ENCODE data around the gene GRIA1. TPM values are rescaled to one million over a fixed set of nuclear protein-coding genes. Genes with fewer than 3 reads are reported as not detected.
"Not testable (repeated sequence)": the region's sequence is repeated elsewhere in the genome, so short reads cannot be mapped to it uniquely, and the experiment has no call there.

GRIA1 gene
- polyA plus RNA-seq, 6 donors from 2014 or later, result not detected

- Mint-ChIP-seq H3K27ac (no peak overlapping the region), H3K4me1 (no peaks in the 10 kb centered on the region), H3K9me3 (peaks cover 1 to 7% (median 3%) of the 10 kb centered on the region in 7 donors), H3K36me3 (no peaks in the 10 kb centered on the region), H3K27me3 (no peaks in the 10 kb centered on the region), H3K4me3 (no peak overlapping the region)
- DNase-seq (no peak), ATAC-seq (ENCODE audit: low read depth in 2 of 2) (no peak)
Observed at GRCh38 chr5:153813901-153814300, 323.4 kb downstream of the GRIA1 start.

GRCh38 chr5:153816870-153817269 lies 326.4 kb downstream of the GRIA1 start:
- H3K9me3 Mint-ChIP-seq, result peaks cover 0 to 4% (median 3%) of the 10 kb centered on the region in 7 donors
- H3K27ac Mint-ChIP-seq, result no peak overlapping the region
- ATAC-seq (ENCODE audit: low read depth in 2 of 2), result no peak
- H3K4me3 Mint-ChIP-seq, result no peak overlapping the region
- H3K36me3 Mint-ChIP-seq, result no peaks in the 10 kb centered on the region
- H3K27me3 Mint-ChIP-seq, result no peaks in the 10 kb centered on the region
- H3K4me1 Mint-ChIP-seq, result no peaks in the 10 kb centered on the region
- no peak for DNase-seq

- H3K4me3 Mint-ChIP-seq, result no peak overlapping the region
- ATAC-seq (ENCODE audit: low read depth in 2 of 2) (no peak), DNase-seq (no peak)
- no peaks in the 10 kb centered on the region for H3K27me3 Mint-ChIP-seq
- H3K36me3 Mint-ChIP-seq, result no peaks in the 10 kb centered on the region
- H3K4me1 Mint-ChIP-seq, result no peaks in the 10 kb centered on the region
- H3K27ac Mint-ChIP-seq, result no peak overlapping the region
- peaks cover 0 to 4% (median 2%) of the 10 kb centered on the region in 7 donors for H3K9me3 Mint-ChIP-seq
Observed at GRCh38 chr5:153818626-153819025, 328.2 kb downstream of the GRIA1 start.

- DNase-seq (no peak), ATAC-seq (ENCODE audit: low read depth in 2 of 2) (no peak)
- H3K9me3 Mint-ChIP-seq, result peaks cover 0 to 7% (median 3%) of the 10 kb centered on the region in 7 donors
- H3K27me3 Mint-ChIP-seq, result no peaks in the 10 kb centered on the region
- H3K27ac Mint-ChIP-seq, result no peak overlapping the region
- H3K36me3 Mint-ChIP-seq, result no peaks in the 10 kb centered on the region
- H3K4me1 Mint-ChIP-seq, result no peaks in the 10 kb centered on the region
- H3K4me3 Mint-ChIP-seq, result no peak overlapping the region
Observed at GRCh38 chr5:153823036-153823435, 332.6 kb downstream of the GRIA1 start.

- peaks cover 0 to 13% (median 3%) of the 10 kb centered on the region in 7 donors for H3K9me3 Mint-ChIP-seq
- H3K4me1 Mint-ChIP-seq, result no peaks in the 10 kb centered on the region
- H3K27ac Mint-ChIP-seq, result no peak overlapping the region
- ATAC-seq (ENCODE audit: low read depth in 2 of 2) (no peak), DNase-seq (no peak)
- no peaks in the 10 kb centered on the region for H3K36me3 Mint-ChIP-seq
- no peak overlapping the region for H3K4me3 Mint-ChIP-seq
- no peaks in the 10 kb centered on the region for H3K27me3 Mint-ChIP-seq
Observed at GRCh38 chr5:153824909-153825308, 334.4 kb downstream of the GRIA1 start.

- ATAC-seq (ENCODE audit: low read depth in 2 of 2), result no peak
- Mint-ChIP-seq H3K4me1 (no peaks in the 10 kb centered on the region), H3K27me3 (no peaks in the 10 kb centered on the region), H3K36me3 (no peaks in the 10 kb centered on the region), H3K4me3 (no peak overlapping the region), H3K27ac (no peak overlapping the region), H3K9me3 (peaks cover 0 to 13% (median 6%) of the 10 kb centered on the region in 7 donors)
- DNase-seq, result no peak
Observed at GRCh38 chr5:153827397-153827796, 336.9 kb downstream of the GRIA1 start.

GRCh38 chr5:153829510-153830065 lies 339.1 kb downstream of the GRIA1 start:
- Mint-ChIP-seq H3K4me3 (no peak overlapping the region), H3K27me3 (no peaks in the 10 kb centered on the region), H3K36me3 (no peaks in the 10 kb centered on the region), H3K9me3 (peaks cover 0 to 17% (median 8%) of the 10 kb centered on the region in 7 donors), H3K4me1 (no peaks in the 10 kb centered on the region), H3K27ac (no peak overlapping the region)
- DNase-seq, result no peak
- no peak for ATAC-seq (ENCODE audit: low read depth in 2 of 2)

- Mint-ChIP-seq H3K4me3 (no peak overlapping the region), H3K4me1 (no peaks in the 10 kb centered on the region), H3K27ac (no peak overlapping the region), H3K36me3 (no peaks in the 10 kb centered on the region), H3K9me3 (peaks cover 0 to 12% (median 6%) of the 10 kb centered on the region in 7 donors), H3K27me3 (no peaks in the 10 kb centered on the region)
- DNase-seq (no peak), ATAC-seq (ENCODE audit: low read depth in 2 of 2) (no peak)
Observed at GRCh38 chr5:153831973-153832372, 341.5 kb downstream of the GRIA1 start.

- H3K27ac Mint-ChIP-seq, result no peak overlapping the region
- ATAC-seq (ENCODE audit: low read depth in 2 of 2), result no peak
- H3K4me3 Mint-ChIP-seq, result no peak overlapping the region
- H3K36me3 Mint-ChIP-seq, result no peaks in the 10 kb centered on the region
- DNase-seq, result no peak
- H3K9me3 Mint-ChIP-seq, result peaks cover 0 to 8% (median 2%) of the 10 kb centered on the region in 7 donors
- no peaks in the 10 kb centered on the region for H3K27me3 Mint-ChIP-seq
- H3K4me1 Mint-ChIP-seq, result no peaks in the 10 kb centered on the region
Observed at GRCh38 chr5:153835891-153836515, 345.5 kb downstream of the GRIA1 start.

GRCh38 chr5:153849303-153850113 lies 359.0 kb downstream of the GRIA1 start:
- not testable (repeated sequence) for ATAC-seq (ENCODE audit: low read depth in 2 of 2); H3K4me1 Mint-ChIP-seq; H3K4me3 Mint-ChIP-seq; H3K36me3 Mint-ChIP-seq; H3K27me3 Mint-ChIP-seq; DNase-seq; H3K27ac Mint-ChIP-seq
- peaks cover 0 to 17% (median 4%) of the 10 kb centered on the region in 7 donors for H3K9me3 Mint-ChIP-seq

GRCh38 chr5:153860195-153860886 lies 369.9 kb downstream of the GRIA1 start:
- no peaks in the 10 kb centered on the region for H3K36me3 Mint-ChIP-seq
- peaks cover 0 to 12% (median 2%) of the 10 kb centered on the region in 7 donors for H3K9me3 Mint-ChIP-seq
- no peaks in the 10 kb centered on the region for H3K4me1 Mint-ChIP-seq
- peaks cover 0 to 14% (median 0%) of the 10 kb centered on the region in 3 donors for H3K27me3 Mint-ChIP-seq
- H3K27ac Mint-ChIP-seq, result peak overlapping the region in 1 of 6 donors; percentile 4
- DNase-seq (no peak), ATAC-seq (ENCODE audit: low read depth in 2 of 2) (no peak)
- no peak overlapping the region for H3K4me3 Mint-ChIP-seq

- H3K36me3 Mint-ChIP-seq; ATAC-seq (ENCODE audit: low read depth in 2 of 2); H3K27ac Mint-ChIP-seq; H3K4me1 Mint-ChIP-seq; DNase-seq; H3K9me3 Mint-ChIP-seq; H3K4me3 Mint-ChIP-seq: not testable (repeated sequence)
- peaks cover 0 to 14% (median 0%) of the 10 kb centered on the region in 3 donors for H3K27me3 Mint-ChIP-seq
Observed at GRCh38 chr5:153862906-153863305, 372.4 kb downstream of the GRIA1 start.

Measured in naive B cell (primary cell).